Measurements from ENCODE around the gene SERPINC1. TPM values are rescaled to one million over a fixed set of nuclear protein-coding genes. Genes with fewer than 3 reads are reported as not detected.
A peak's percentile ranks its signal among the peaks of the same experiment; 100 is the strongest.

SERPINC1 gene
- total and polyA plus RNA-seq, 9 of the 15 experiments (the other 6 are each of a cell fraction or from before 2014, with no cell fraction given) = 0.07 to 1.2 (median 0.50) TPM

DNA sequence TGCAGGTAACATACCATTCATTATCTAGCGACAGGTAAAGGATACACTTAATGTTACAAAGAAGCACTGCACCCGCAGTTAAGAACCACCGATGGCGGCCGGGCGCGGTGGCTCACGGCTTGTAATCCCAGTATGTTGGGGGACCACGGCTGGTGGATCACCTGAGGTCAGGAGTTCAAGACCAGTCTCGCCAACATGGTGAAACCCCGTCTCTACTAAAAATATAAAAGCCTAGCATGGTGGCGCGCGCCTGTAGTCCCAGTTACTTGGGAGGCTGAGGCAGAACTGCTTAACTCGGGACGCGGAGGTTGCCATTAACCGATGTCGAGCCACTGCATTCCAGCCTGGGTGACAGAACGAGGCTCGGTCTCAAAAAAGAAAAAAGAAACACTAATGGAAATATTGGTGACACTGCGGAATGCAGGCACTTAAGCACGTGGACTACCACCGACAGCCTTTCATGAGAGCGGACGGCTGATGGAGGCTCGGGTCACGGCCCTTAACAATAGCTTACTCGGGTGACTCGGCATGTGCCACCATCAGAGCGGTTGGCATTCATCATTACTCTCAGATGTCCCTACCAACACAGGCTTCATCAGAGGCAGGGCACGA, 49.9 kb downstream of the SERPINC1 start (continued):
- no peak for TF ChIP-seq CHAMP1 (IDR thresholded peaks at IDR 0.05)
- no peak for TF ChIP-seq ZNF224 (CRISPR knock-in tag; IDR thresholded peaks at IDR 0.05)
- TF ChIP-seq RNF219 (CRISPR knock-in tag; IDR thresholded peaks at IDR 0.05) = no peak
- TF ChIP-seq ZNF318 (IDR thresholded peaks at IDR 0.05; ENCODE audit: borderline replicate concordance in 1 of 2, low read depth in 1 of 2) = no peak
- TF ChIP-seq, protein P1, sequence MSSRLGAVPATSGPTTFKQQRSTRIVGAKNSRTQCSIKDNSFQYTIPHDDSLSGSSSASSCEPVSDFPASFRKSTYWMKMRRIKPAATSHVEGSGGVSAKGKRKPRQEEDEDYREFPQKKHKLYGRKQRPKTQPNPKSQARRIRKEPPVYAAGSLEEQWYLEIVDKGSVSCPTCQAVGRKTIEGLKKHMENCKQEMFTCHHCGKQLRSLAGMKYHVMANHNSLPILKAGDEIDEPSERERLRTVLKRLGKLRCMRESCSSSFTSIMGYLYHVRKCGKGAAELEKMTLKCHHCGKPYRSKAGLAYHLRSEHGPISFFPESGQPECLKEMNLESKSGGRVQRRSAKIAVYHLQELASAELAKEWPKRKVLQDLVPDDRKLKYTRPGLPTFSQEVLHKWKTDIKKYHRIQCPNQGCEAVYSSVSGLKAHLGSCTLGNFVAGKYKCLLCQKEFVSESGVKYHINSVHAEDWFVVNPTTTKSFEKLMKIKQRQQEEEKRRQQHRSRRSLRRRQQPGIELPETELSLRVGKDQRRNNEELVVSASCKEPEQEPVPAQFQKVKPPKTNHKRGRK (tag; IDR thresholded peaks at IDR 0.05) = no peak
- TF ChIP-seq DPF2 (IDR thresholded peaks at IDR 0.05) = no peak
- TF ChIP-seq TCF3 (CRISPR knock-in tag; IDR thresholded peaks at IDR 0.05) = no peak
- no peak for TF ChIP-seq IRF2 (CRISPR knock-in tag; IDR thresholded peaks at IDR 0.05)
- TF ChIP-seq TCFL5 (CRISPR knock-in tag; conservative IDR thresholded peaks at IDR 0.05) = no peak
- TF ChIP-seq HDAC8 (tag; IDR thresholded peaks at IDR 0.05) = no peak
- TF ChIP-seq XRCC3 (IDR thresholded peaks at IDR 0.05) = no peak
- 0 out of 2 replicates have a peak, but pooled peaks have one; percentile 10 for TF ChIP-seq HDAC2 (IDR thresholded peaks at IDR 0.05)
- TF ChIP-seq ETV1 (tag; conservative IDR thresholded peaks at IDR 0.05; ENCODE audit: low read depth) = no peak
- TF ChIP-seq BDP1 (IDR thresholded peaks at IDR 0.05; ENCODE audit: insufficient read depth, insufficient read length) = no peak

Measured in K562 (cell line).